PC-9 (cell line): ENCODE measurements around the gene MFSD2B. TPM values are rescaled to one million over a fixed set of nuclear protein-coding genes. Genes with fewer than 3 reads are reported as not detected.

ENCODE experiments used
- BruUV-seq: library from RNA; stranded (reverse); fragments of 400-500 nt; replicated peaks from 2 replicates; lab custom pipeline; 2021; lab: Mats Ljungman, UMichigan
- CTCF ChIA-PET: fragments of 300-600 bp; sonication (Branson Sonifier 250); formaldehyde crosslinking; loops from one replicate; lab custom pipeline; 2022; ENCODE audit warnings: antibody characterized with exemption; lab: Charles Lee
- POLR2A ChIA-PET: fragments of 300-600 bp; sonication (Branson Sonifier 250); formaldehyde crosslinking; loops from one replicate; lab custom pipeline; 2022; ENCODE audit warnings: antibody characterized with exemption; ENCODE audit not compliant: unreplicated experiment; lab: Charles Lee
- DNase-seq, 2 experiments: peaks; one replicate each; pipeline versions ENCODE4 v3.0.0 to v3.0.0-alpha.2; 2015 to 2022; ENCODE audit warnings: mixed read lengths in 1 of 2
- H2AFZ ChIP-seq: fragments of 200-600 bp; sonication (generic); 2 replicates; pipeline ENCODE4 v1.8.1; 2017; ENCODE audit warnings: antibody characterized with exemption
- H3F3A ChIP-seq: fragments of 200-600 bp; sonication (generic); 2 replicates; pipeline ENCODE4 v1.8.1; 2017; ENCODE audit warnings: antibody characterized with exemption, mild to moderate bottlenecking, low read depth; ENCODE audit not compliant: insufficient read depth
- H3K27ac ChIP-seq: fragments of 200-600 bp; sonication (generic); 2 replicates; pipeline ENCODE4 v1.6.1; 2016; ENCODE audit warnings: mixed run types
- H3K27me3 ChIP-seq: fragments of 200-600 bp; sonication (generic); 2 replicates; pipeline ENCODE4 v1.6.1; 2016; ENCODE audit warnings: low read depth, mixed run types; ENCODE audit not compliant: insufficient read depth
- H3K36me3 ChIP-seq: fragments of 200-600 bp; sonication (generic); 2 replicates; pipeline ENCODE4 v1.6.1; 2016; ENCODE audit warnings: low read depth, mixed run types
- H3K4me1 ChIP-seq: fragments of 200-600 bp; sonication (generic); replicated peaks from 2 replicates; pipeline ENCODE4 v1.6.1; 2016; ENCODE audit warnings: mixed run types; ENCODE audit not compliant: insufficient read depth
- H3K4me2 ChIP-seq: fragments of 200-600 bp; sonication (generic); 2 replicates; pipeline ENCODE4 v1.6.1; 2017; ENCODE audit warnings: mixed run types
- H3K4me3 ChIP-seq: fragments of 200-600 bp; sonication (generic); 2 replicates; pipeline ENCODE4 v1.6.1; 2016; ENCODE audit warnings: mixed run types
- H3K79me2 ChIP-seq: fragments of 200-600 bp; sonication (generic); 2 replicates; pipeline ENCODE4 v1.6.1; 2017; ENCODE audit warnings: low read depth, mixed run types
- H3K9me2 ChIP-seq: fragments of 200-600 bp; sonication (generic); 2 replicates; pipeline ENCODE4 v1.8.1; 2017; ENCODE audit warnings: mild to moderate bottlenecking; ENCODE audit not compliant: insufficient read depth
- H3K9me3 ChIP-seq: fragments of 200-600 bp; sonication (generic); 2 replicates; pipeline ENCODE4 v1.8.1; 2016; ENCODE audit warnings: low read depth; ENCODE audit not compliant: insufficient read depth
- H4K20me1 ChIP-seq: fragments of 200-600 bp; sonication (generic); 2 replicates; pipeline ENCODE4 v1.8.1; 2017; ENCODE audit not compliant: insufficient read depth
- CTCF ChIP-seq: fragments of 200-600 bp; sonication (generic); conservative IDR thresholded peaks from 2 replicates; pipeline ENCODE4 v1.6.1; 2017; ENCODE audit warnings: mixed run types, antibody characterized with exemption, mild to moderate bottlenecking, moderate library complexity
- EZH2 ChIP-seq: fragments of 200-600 bp; sonication (generic); IDR thresholded peaks from 2 replicates; pipeline ENCODE4 v1.8.0; 2017; ENCODE audit warnings: antibody characterized with exemption, low read depth
- intact Hi-C: fragments of 100-400 bp; cut with micrococcal nuclease; formaldehyde crosslinking; loops from one replicate; pipeline ENCODE4 v1.10.0; 2022; ENCODE audit not compliant: unreplicated experiment
- total RNA-seq: library from RNA; stranded (reverse); gene quantifications from 2 replicates; pipeline ENCODE4 v1.2.3, GENCODE V29; 2021

Gene MFSD2B
- total RNA-seq, 1 experiment from 2014 or later: 1.1 TPM

- Histone ChIP-seq H3K9me2 (no peaks in the 10 kb centered on the region), H3K27me3 (no peaks in the 10 kb centered on the region), H3K9me3 (no peaks in the 10 kb centered on the region), H3K36me3 (no peaks in the 10 kb centered on the region), H2AFZ (no peak overlapping the region), H3K4me3 (no peak overlapping the region), H3K27ac (peak overlapping the region; percentile 47), H3K79me2 (no peaks in the 10 kb centered on the region), H3F3A (peaks cover 33% of the 10 kb centered on the region), H3K4me1 (peaks cover 29% of the 10 kb centered on the region), H4K20me1 (no peaks in the 10 kb centered on the region), H3K4me2 (0 out of 2 replicates have a peak overlapping the region, but pooled peaks have one; percentile 6)
- no TSS peak for BruUV-seq
- POLR2A ChIA-PET: no interaction called here
- peak; percentile 71 to 96 for DNase-seq
- intact Hi-C loops: no loop called here
- no peak for TF ChIP-seq EZH2
- peak; percentile 53 for TF ChIP-seq CTCF
- CTCF ChIA-PET: interaction anchor here (0.6 kb wide), 1 partner anchor 219 kb away, joined by 3 read pairs; no protein-coding TSS in a partner anchor
These were observed 11.5 kb downstream of the MFSD2B start for GRCh38 chr2:24021122-24021998.

GRCh38 chr2:24022324-24022974 is 12.6 kb downstream of the MFSD2B start:
- H3K4me2 ChIP-seq: no peak overlapping the region
- H3K4me3 ChIP-seq: no peak overlapping the region
- no peaks in the 10 kb centered on the region for H3K79me2 ChIP-seq
- H3K4me1 ChIP-seq: peaks cover 19% of the 10 kb centered on the region
- ChIA-PET POLR2A (no interaction called here), CTCF (interaction anchor here (0.6 kb wide), 1 partner anchor 220 kb away, joined by 3 read pairs; no protein-coding TSS in a partner anchor)
- no peak for DNase-seq
- no peaks in the 10 kb centered on the region for H3K27me3 ChIP-seq
- no peaks in the 10 kb centered on the region for H4K20me1 ChIP-seq
- no peaks in the 10 kb centered on the region for H3K9me3 ChIP-seq
- intact Hi-C loops: no loop called here
- H2AFZ ChIP-seq: no peak overlapping the region
- no peaks in the 10 kb centered on the region for H3K9me2 ChIP-seq
- peaks cover 25% of the 10 kb centered on the region; the same call in 1 of the 2 replicates for H3F3A ChIP-seq
- H3K36me3 ChIP-seq: no peaks in the 10 kb centered on the region
- TF ChIP-seq EZH2 (no peak), CTCF (no peak)
- no TSS peak for BruUV-seq
- H3K27ac ChIP-seq: no peak overlapping the region

DNA sequence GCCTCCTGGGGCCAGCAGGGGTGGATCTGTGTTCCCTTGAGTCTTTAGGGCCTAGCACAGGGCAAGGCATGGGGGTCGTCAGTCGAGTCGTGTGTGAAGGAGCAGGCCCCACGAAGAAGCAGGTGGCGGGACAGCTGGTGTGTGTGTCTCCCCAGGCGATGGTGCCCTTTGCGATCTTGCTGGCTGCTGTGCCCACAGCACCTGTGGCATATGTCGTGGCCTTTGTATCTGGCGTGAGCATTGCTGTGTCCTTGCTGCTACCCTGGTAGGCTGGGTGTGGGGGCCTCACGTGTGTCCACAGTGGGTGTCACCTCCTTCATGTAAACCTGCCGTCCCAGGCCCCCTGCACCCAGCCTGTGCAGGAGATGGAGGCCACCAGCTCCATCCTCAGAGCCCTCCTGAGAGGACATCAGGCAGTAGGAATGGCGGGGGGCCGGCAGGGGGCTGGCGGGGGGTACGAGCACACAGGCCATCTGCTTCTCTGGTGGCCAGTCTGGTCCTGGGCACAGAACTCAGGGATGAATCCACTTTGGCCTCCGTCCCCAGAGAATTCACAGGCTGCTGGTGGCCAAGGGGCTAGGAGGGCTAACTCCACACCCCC is 13.2 kb downstream of the MFSD2B start:
- Histone ChIP-seq H3K9me2 (no peaks in the 10 kb centered on the region), H3K4me3 (no peak overlapping the region), H2AFZ (no peak overlapping the region), H3K9me3 (no peaks in the 10 kb centered on the region), H3K27me3 (no peaks in the 10 kb centered on the region), H3K36me3 (no peaks in the 10 kb centered on the region), H3K4me2 (no peak overlapping the region), H3K27ac (no peak overlapping the region), H3K79me2 (no peaks in the 10 kb centered on the region), H3F3A (peaks cover 23% of the 10 kb centered on the region; the same call in 1 of the 2 replicates), H3K4me1 (peaks cover 19% of the 10 kb centered on the region), H4K20me1 (no peaks in the 10 kb centered on the region)
- no TSS peak for BruUV-seq
- intact Hi-C loops: no loop called here
- ChIA-PET POLR2A (no interaction called here), CTCF (no interaction called here)
- no peak for DNase-seq
- TF ChIP-seq EZH2 (no peak), CTCF (no peak)
